Endothelial cell of umbilical vein (primary cell): ENCODE measurements around the gene CELA2B. TPM values are rescaled to one million over a fixed set of nuclear protein-coding genes. Genes with fewer than 3 reads are reported as not detected.

Experiments
- BruUV-seq: library from RNA; stranded (reverse); fragments of 400-500 nt; replicated peaks from 2 replicates; lab custom pipeline; 2021; lab: Mats Ljungman, UMichigan
- CTCF ChIA-PET: fragments of 300-600, 350-600 bp; sonication (Branson Sonifier 250); formaldehyde crosslinking; loops from one replicate; lab custom pipeline; 2021; ENCODE audit warnings: antibody characterized with exemption, inconsistent platforms; lab: Charles Lee
- POLR2A ChIA-PET: fragments of 300-600, 350-600 bp; sonication (Branson Sonifier 250); formaldehyde crosslinking; loops from one replicate; lab custom pipeline; 2021; ENCODE audit warnings: antibody characterized with exemption, inconsistent platforms; lab: Charles Lee
- DNase-seq: peaks from one replicate; pipeline ENCODE4 v3.0.0-alpha.2; 2011; ENCODE audit warnings: low read depth, low spot score
- FAIRE-seq: peaks from 2 replicates; lab custom pipeline; 2011; peaks lifted over from hg19 to GRCh38; lab: Jason Lieb, UNC
- H2AFZ ChIP-seq: 2 replicates; pipeline ENCODE4 v1.6.0; 2012; ENCODE audit warnings: low read depth, low read length, control low read depth, inconsistent platforms
- H3K27ac ChIP-seq: 2 replicates; pipeline ENCODE4 v1.5.1; 2011; ENCODE audit warnings: low read depth, mild to moderate bottlenecking, control low read depth, low read length, moderate library complexity; ENCODE audit not compliant: insufficient read depth
- H3K27me3 ChIP-seq, 2 experiments: 2 replicates each; pipeline versions ENCODE4 v1.6.0 to v1.6.1; 2011; ENCODE audit warnings: low read length in 2 of 2, mixed read lengths in 1 of 2; ENCODE audit not compliant: control insufficient read depth in 2 of 2, insufficient read depth in 2 of 2
- H3K36me3 ChIP-seq, 2 experiments: 2 replicates in 1 of 2; 3 replicates in 1 of 2; pipeline ENCODE4 v1.5.1; 2011; ENCODE audit warnings: low read length in 2 of 2, mild to moderate bottlenecking in 1 of 2, moderate library complexity in 1 of 2; ENCODE audit not compliant: control insufficient read depth in 2 of 2, insufficient read depth in 2 of 2; ENCODE audit errors: extremely low read depth in 1 of 2
- H3K4me1 ChIP-seq: 3 replicates; pipeline ENCODE4 v1.5.1; 2011; ENCODE audit warnings: mild to moderate bottlenecking, low read length; ENCODE audit not compliant: control insufficient read depth, insufficient read depth; ENCODE audit errors: extremely low read depth
- H3K4me2 ChIP-seq: 2 replicates; pipeline ENCODE4 v1.6.1; 2011; ENCODE audit warnings: low read length, control low read depth, mixed read lengths; ENCODE audit not compliant: insufficient read depth
- H3K4me3 ChIP-seq, 3 experiments: fragments of 200-600 bp in 1 of 3; sonication (generic), shearing (Covaris generic) in 1 of 3; replicated peaks in 1 of 3; 2 replicates each; pipeline ENCODE4 v1.5.1; 2011 to 2016; ENCODE audit warnings: control low read depth in 3 of 3, low read length in 3 of 3, mild to moderate bottlenecking in 2 of 3, inconsistent platforms in 1 of 3, low read depth in 1 of 3, moderate library complexity in 1 of 3; ENCODE audit not compliant: insufficient read depth in 1 of 3
- H3K79me2 ChIP-seq: 2 replicates; pipeline ENCODE4 v1.6.0; 2012; ENCODE audit warnings: low read length, inconsistent platforms; ENCODE audit not compliant: control insufficient read depth, insufficient read depth
- H3K9ac ChIP-seq: replicated peaks from 2 replicates; pipeline ENCODE3; 2011; ENCODE audit warnings: low read length, control low read depth; ENCODE audit not compliant: insufficient read depth; ENCODE audit errors: extremely low read depth
- H3K9me1 ChIP-seq: replicated peaks from 3 replicates; pipeline ENCODE4 v1.6.0; 2011; ENCODE audit warnings: mild to moderate bottlenecking, low read length; ENCODE audit not compliant: control insufficient read depth, insufficient read depth; ENCODE audit errors: extremely low read depth
- H3K9me3 ChIP-seq: replicated peaks from 2 replicates; pipeline ENCODE4 v1.5.1; 2012; ENCODE audit warnings: low read length, inconsistent platforms; ENCODE audit not compliant: control insufficient read depth, insufficient read depth
- H4K20me1 ChIP-seq: replicated peaks from 2 replicates; pipeline ENCODE3; 2011; ENCODE audit warnings: mild to moderate bottlenecking, low read length; ENCODE audit not compliant: control insufficient read depth, insufficient read depth; ENCODE audit errors: extremely low read depth
- dilution Hi-C: fragments of 300-500 bp; cut with MboI; formaldehyde crosslinking; loops from one replicate; pipeline ENCODE4 v1.15.0; 2019; ENCODE audit warnings: low sequenced_read_pairs; ENCODE audit not compliant: extremely low pct_ligation_motif_present
- intact Hi-C: fragments of 100-400 bp; cut with micrococcal nuclease; formaldehyde crosslinking; loops from one replicate; pipeline ENCODE4 v1.10.0; 2022
- polyA plus RNA-seq, 4 experiments: library from polyadenylated mRNA; depleted of rRNA in 3 of 4; stranded (reverse) in 3 of 4; unstranded in 1 of 4; fragments of >200 nt; gene quantifications; 2 replicates each; pipeline versions ENCODE4 v1.2.1 to v1.2.3, GENCODE V29; 2011 to 2012; ENCODE audit warnings: missing spikeins in 1 of 4
- total RNA-seq: library from RNA; stranded (reverse); gene quantifications from 2 replicates; pipeline ENCODE4 v1.2.3, GENCODE V29; 2021
- TF ChIP-seq, protein P1 (sequence below), 2 donors: IDR thresholded peaks; 1 replicate in 1 of 2; 2 replicates in 1 of 2; pipeline ENCODE4 v1.5.1; 2011; ENCODE audit warnings: low read length in 2 of 2, mild to moderate bottlenecking in 2 of 2, moderate library complexity in 2 of 2, control low read depth in 1 of 2, inconsistent platforms in 1 of 2, low read depth in 1 of 2; ENCODE audit not compliant: insufficient read depth in 1 of 2; ENCODE audit errors: extremely low read depth in 1 of 2
- TF ChIP-seq, protein P2 (sequence below): IDR thresholded peaks from 2 replicates; pipeline ENCODE4 v1.6.1; 2011; ENCODE audit not compliant: insufficient read depth, insufficient read length

CELA2B gene
- total and polyA plus RNA-seq, 2 donors (not counting 3 experiments of a cell fraction or from before 2014, with no cell fraction given): not detected

DNA sequence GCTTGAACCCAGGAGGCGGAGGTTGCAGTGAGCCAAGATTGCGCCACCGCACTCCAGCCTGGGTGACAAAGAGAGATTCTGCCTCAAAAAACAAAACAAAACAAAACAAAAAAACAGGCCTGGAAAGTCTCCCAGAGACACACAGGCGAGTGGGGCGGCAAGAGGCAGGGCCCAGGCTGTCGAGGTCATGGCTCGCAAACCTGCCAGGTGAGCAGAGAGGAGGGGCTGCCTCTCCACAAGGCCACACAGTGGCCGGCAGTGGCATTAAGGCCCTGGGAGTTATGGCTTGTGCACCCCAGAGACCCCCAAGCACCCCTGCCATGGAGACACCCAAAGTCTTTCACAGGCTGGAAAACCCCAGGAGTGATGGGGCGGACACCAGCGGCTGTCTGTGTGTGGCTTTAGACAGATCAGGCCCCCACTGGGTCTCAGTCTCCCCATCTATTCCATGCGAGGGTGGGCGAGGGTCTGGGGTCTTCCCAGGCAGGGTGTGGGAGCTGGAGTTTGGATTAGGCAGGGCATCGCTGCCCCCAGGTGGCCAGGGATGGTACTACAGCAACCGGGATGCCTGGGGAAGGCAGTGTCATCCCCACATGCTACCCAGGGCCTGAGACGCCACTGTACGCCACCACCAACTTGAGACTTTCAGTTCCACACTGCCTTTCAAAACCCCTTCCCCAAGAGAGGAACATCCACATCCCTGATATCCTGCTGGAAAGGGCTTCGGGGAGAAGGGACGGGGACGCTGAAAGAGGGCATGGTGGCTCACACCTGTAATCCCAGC is 44.9 kb upstream of the CELA2B start:
- Histone ChIP-seq H3K79me2 (no peaks in the 10 kb centered on the region), H3K36me3 (peaks cover 9 to 17% of the 10 kb centered on the region in 2 experiments), H3K9me1 (no peaks in the 10 kb centered on the region), H3K4me1 (no peaks in the 10 kb centered on the region), H3K9ac (no peak overlapping the region), H4K20me1 (no peaks in the 10 kb centered on the region), H3K9me3 (no peaks in the 10 kb centered on the region), H3K27ac (no peak overlapping the region), H3K4me3 (no peak overlapping the region), H2AFZ (no peak overlapping the region), H3K4me2 (no peak overlapping the region), H3K27me3 (no peaks in the 10 kb centered on the region)
- ChIA-PET CTCF (interaction anchor here (0.8 to 13.1 kb wide), 23 partner anchors 9 to 302 kb away, joined by 3 to 332 read pairs (median 6); partner anchors contain the start of gene EFHD2), POLR2A (interaction anchor here (1.0 kb wide), 1 partner anchor 107 kb away, joined by 3 read pairs; no protein-coding TSS in a partner anchor)
- dilution Hi-C loops (no loop called here), intact Hi-C loops (loop anchor here (1.0 to 5.0 kb wide), 6 partner anchors 70 to 304 kb away; no protein-coding TSS in a partner anchor)
- FAIRE-seq (peak; percentile 76), DNase-seq (peak; percentile 47)
- TF ChIP-seq, protein P1, sequence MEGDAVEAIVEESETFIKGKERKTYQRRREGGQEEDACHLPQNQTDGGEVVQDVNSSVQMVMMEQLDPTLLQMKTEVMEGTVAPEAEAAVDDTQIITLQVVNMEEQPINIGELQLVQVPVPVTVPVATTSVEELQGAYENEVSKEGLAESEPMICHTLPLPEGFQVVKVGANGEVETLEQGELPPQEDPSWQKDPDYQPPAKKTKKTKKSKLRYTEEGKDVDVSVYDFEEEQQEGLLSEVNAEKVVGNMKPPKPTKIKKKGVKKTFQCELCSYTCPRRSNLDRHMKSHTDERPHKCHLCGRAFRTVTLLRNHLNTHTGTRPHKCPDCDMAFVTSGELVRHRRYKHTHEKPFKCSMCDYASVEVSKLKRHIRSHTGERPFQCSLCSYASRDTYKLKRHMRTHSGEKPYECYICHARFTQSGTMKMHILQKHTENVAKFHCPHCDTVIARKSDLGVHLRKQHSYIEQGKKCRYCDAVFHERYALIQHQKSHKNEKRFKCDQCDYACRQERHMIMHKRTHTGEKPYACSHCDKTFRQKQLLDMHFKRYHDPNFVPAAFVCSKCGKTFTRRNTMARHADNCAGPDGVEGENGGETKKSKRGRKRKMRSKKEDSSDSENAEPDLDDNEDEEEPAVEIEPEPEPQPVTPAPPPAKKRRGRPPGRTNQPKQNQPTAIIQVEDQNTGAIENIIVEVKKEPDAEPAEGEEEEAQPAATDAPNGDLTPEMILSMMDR (IDR thresholded peaks at IDR 0.05; ENCODE audit: extremely low read depth in 1 of 2, insufficient read depth in 1 of 2, low read depth in 1 of 2, low read length in 2 of 2): peak; percentile 86 to 90
- TF ChIP-seq, protein P2, sequence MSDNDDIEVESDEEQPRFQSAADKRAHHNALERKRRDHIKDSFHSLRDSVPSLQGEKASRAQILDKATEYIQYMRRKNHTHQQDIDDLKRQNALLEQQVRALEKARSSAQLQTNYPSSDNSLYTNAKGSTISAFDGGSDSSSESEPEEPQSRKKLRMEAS: no peak
- BruUV-seq: no TSS peak
